Smooth muscle cell of the coronary artery (primary cell): ENCODE data around the gene CCDC8. TPM values are rescaled to one million over a fixed set of nuclear protein-coding genes. Genes with fewer than 3 reads are reported as not detected.

ENCODE experiments used
- total RNA-seq: library from RNA; depleted of rRNA; stranded (reverse); fragments of >200 nt; gene quantifications from 2 replicates; pipeline ENCODE4 v1.2.3, GENCODE V29; 2014; ENCODE audit warnings: low replicate concordance

Gene CCDC8
- total RNA-seq: 11.9 and 26.2 TPM in 2 replicates

DNA sequence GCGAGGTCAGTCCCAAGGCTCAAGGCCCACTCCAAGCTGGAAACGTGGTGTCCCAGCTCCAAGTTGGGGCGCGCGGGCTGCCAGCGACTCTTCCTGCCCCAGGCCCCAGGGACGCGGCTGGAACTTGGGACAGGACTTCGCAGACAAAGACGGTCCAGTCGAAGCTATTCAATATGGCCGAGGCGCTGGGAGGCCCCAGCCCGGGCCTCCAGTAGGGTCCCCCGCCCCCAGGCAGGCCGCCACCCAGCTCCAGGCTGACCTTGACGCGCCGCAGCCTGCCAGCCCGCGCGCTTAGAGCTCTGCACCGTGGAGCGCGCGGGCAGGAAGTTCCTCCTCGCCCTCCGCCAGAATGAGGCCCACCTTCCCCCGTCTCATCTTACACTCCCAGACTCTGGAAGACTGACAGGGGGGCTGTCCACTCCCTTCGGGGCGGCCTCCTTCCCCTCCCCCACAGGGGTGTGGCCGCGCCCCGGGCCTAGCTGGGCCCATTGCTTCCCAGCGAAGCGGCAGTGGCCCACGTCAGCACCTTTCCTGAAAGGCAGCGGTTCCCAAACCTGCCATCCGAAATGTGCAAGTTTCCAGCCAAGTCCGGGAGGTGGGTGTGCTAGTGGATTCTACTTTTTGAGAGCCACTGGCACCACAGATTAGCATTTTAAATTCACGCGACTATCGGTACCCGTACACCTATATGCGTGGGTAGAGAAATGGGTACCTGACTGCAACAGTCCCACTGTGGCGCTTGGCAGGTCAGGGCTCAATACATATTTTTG is at the start of gene CCDC8:
Gene CCDC8 (minus strand): TSS at position 303 of the 770 bp plus-strand sequence. CDS start 754 bp downstream, outside the sequence.

DNA sequence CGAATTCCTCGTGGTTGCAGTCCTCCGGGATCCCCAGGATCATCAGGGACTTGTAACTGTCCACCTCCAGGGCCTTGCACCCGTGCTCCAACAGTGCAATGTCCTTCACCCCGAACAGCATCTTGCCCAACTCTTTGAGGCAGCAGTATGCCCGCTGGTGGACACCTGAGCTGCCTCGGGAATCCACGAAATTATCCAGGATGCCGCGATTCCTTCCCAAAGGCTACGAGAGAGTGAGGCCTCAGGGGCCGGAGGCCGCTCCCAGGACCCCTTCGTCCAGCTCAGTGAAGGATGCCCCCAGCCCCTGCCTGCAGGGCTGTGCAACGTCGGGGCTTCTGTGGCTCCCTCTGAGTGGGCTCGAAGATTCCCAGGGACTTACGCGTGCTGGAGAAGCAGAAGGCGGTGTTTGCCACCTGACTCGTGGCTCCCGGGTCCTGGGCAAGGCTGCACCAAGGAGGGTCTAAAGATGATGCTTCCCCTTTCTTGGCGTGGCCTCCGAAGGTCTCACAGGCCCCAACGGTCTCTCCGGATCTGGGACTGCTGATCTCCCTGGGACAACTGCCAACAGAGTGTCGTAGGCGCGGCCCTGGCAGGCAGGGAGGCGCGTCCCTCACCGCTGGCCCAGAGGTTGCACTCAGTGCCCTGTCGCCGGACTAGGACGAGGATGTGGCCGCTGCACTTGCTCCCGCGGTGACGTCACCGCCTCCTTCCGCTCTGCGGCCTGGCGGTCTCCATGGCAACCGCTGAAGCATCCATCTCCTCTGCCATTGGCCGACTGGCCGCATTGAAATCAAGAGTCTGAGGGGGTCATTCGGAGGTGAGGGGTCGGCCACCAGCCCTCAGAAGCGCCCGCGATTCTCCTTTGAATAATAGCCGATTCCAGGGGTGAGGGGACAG is 15.1 kb upstream of the CCDC8 start, which contains the start of gene PNMA8C:
Gene PNMA8C (minus strand): TSS at position 698 of the 897 bp plus-strand sequence. CDS start 577 bp downstream, at position 121.

Other genes with a start within 250 kb of the CCDC8 start
- gene IGFL1, start 183.8 kb downstream of the CCDC8 start, total RNA-seq: not detected in 2 replicates
- 0.38 and 3.3 TPM in 2 replicates for gene HIF3A, start 116.5 kb downstream of the CCDC8 start, total RNA-seq
- 63.9 and 75.7 TPM in 2 replicates for gene PPP5C, start 66.5 kb downstream of the CCDC8 start, total RNA-seq
- gene PNMA8C, start 15.4 kb upstream of the CCDC8 start, total RNA-seq: 0.15 TPM in 1 of 2 replicates, not detected in the other
- gene PNMA8A, start 58.0 kb upstream of the CCDC8 start, total RNA-seq: 0.94 and 6.5 TPM in 2 replicates
- 0.38 and 3.6 TPM in 2 replicates for gene PNMA8B, start 82.3 kb upstream of the CCDC8 start, total RNA-seq
- gene CALM3, start 187.8 kb upstream of the CCDC8 start, total RNA-seq: 145 and 560 TPM in 2 replicates
- gene PTGIR, start 211.5 kb upstream of the CCDC8 start, total RNA-seq: 8.5 and 17.7 TPM in 2 replicates
- not detected in 2 replicates for gene GNG8, start 222.6 kb upstream of the CCDC8 start, total RNA-seq
- gene DACT3, start 247.6 kb upstream of the CCDC8 start, total RNA-seq: 1.1 and 6.5 TPM in 2 replicates